Esophagus (tissue), 2 donors: ENCODE data around the gene OR13C3. TPM values are rescaled to one million over a fixed set of nuclear protein-coding genes. Genes with fewer than 3 reads are reported as not detected.

Experiments
- polyA plus RNA-seq, 2 donors: library from polyadenylated mRNA; stranded (reverse); fragments of 200-250 nt; gene quantifications; one replicate each; pipeline ENCODE4 v1.2.3, GENCODE V29; 2013
- donor health status: healthy with polysubstance abuse.
- donor health status: Bipolar disorder and iron deficiency.

The OR13C3 gene
- polyA plus RNA-seq, 2 donors, result not detected

Other genes starting within 250 kb of the OR13C3 start
- not detected for gene OR13F1, start 32.6 kb downstream of the OR13C3 start, polyA plus RNA-seq
- not detected for gene OR13C4, start 9.6 kb downstream of the OR13C3 start, polyA plus RNA-seq
- gene OR13C8, start 32.3 kb upstream of the OR13C3 start, polyA plus RNA-seq, result not detected
- gene OR13C5, start 62.6 kb upstream of the OR13C3 start, polyA plus RNA-seq, result not detected
- not detected for gene OR13C2, start 68.8 kb upstream of the OR13C3 start, polyA plus RNA-seq
- not detected for gene OR13C9, start 81.3 kb upstream of the OR13C3 start, polyA plus RNA-seq
- not detected for gene OR13D1, start 157.7 kb upstream of the OR13C3 start, polyA plus RNA-seq
- gene NIPSNAP3A, start 210.8 kb upstream of the OR13C3 start, polyA plus RNA-seq, result 10 to 100 TPM; 12.6 to 28.9 TPM
- gene NIPSNAP3B, start 227.3 kb upstream of the OR13C3 start, polyA plus RNA-seq, result under 1 TPM; 0.77 to 0.87 TPM